Body of pancreas (tissue), 4 donors: ENCODE measurements around the gene MKRN2. TPM values are rescaled to one million over a fixed set of nuclear protein-coding genes. Genes with fewer than 3 reads are reported as not detected.

Experiments used
- ATAC-seq: fragments of 150-250 bp; one replicate; pipeline ENCODE4 v1.9.1; 2016
- DNase-seq, 4 donors: peaks; one replicate each; pipeline ENCODE4 v3.0.0-alpha.2; 2019
- H3K27ac ChIP-seq, 4 donors: fragments of 200-600 bp; sonication (generic); 1 replicate in 3 of 4; 2 replicates in 1 of 4; pipeline versions ENCODE4 v1.5.1 to v1.6.1; 2016 to 2019; ENCODE audit warnings: mild to moderate bottlenecking in 1 of 4, mixed read lengths in 1 of 4, moderate library complexity in 1 of 4
- H3K27me3 ChIP-seq, 2 donors: fragments of 200-600 bp; sonication (generic); one replicate each; pipeline ENCODE4 v1.6.0; 2016; ENCODE audit warnings: mild to moderate bottlenecking in 1 of 2
- H3K36me3 ChIP-seq, 2 donors: fragments of 200-600 bp; sonication (generic); replicated peaks in 1 of 2; 2 replicates each; pipeline ENCODE4 v1.5.1; 2016; ENCODE audit warnings: low read depth in 2 of 2; ENCODE audit not compliant: insufficient read depth in 1 of 2
- H3K4me1 ChIP-seq: fragments of 200-600 bp; sonication (generic); one replicate; pipeline ENCODE4 v1.6.0; 2016
- H3K4me3 ChIP-seq, 2 donors: fragments of 200-600 bp; sonication (generic); 1 replicate in 1 of 2; 2 replicates in 1 of 2; pipeline ENCODE4 v1.5.1; 2016 to 2019
- H3K9me3 ChIP-seq, 3 donors: fragments of 200-600 bp; sonication (generic); 1 replicate in 2 of 3; 2 replicates in 1 of 3; pipeline ENCODE4 v1.5.1; 2016
- POLR2A ChIP-seq, 3 donors: fragments of 450-650 bp; IDR thresholded peaks; one replicate each; pipeline ENCODE4 v1.6.1; 2016; ENCODE audit warnings: antibody characterized with exemption in 3 of 3, mild to moderate bottlenecking in 2 of 3
- WGBS, 2 donors: methylation state at CpG; one replicate each; pipeline ENCODE4 v1.1.5; 2017; 5-methylcytosine and 5-hydroxymethylcytosine counted together
- intact Hi-C: fragments of 100-400 bp; cut with DNase I; formaldehyde crosslinking; loops from one replicate; pipeline ENCODE4 v1.15.1; 2023
- total RNA-seq, 2 donors: library from RNA; depleted of rRNA; stranded (reverse); fragments of >200 nt; gene quantifications; one replicate each; pipeline ENCODE4 v1.1.0, GENCODE V29; 2016
- TF ChIP-seq, protein P1 (sequence below), 7 experiments: fragments of 450-650 bp in 4 of 7; fragments of 200-600 bp in 3 of 7; sonication (generic) in 3 of 7; IDR thresholded peaks; one replicate each; pipeline ENCODE4 v1.5.1; 2016 to 2019; ENCODE audit warnings: antibody characterized with exemption in 7 of 7

MKRN2 gene, protein sequence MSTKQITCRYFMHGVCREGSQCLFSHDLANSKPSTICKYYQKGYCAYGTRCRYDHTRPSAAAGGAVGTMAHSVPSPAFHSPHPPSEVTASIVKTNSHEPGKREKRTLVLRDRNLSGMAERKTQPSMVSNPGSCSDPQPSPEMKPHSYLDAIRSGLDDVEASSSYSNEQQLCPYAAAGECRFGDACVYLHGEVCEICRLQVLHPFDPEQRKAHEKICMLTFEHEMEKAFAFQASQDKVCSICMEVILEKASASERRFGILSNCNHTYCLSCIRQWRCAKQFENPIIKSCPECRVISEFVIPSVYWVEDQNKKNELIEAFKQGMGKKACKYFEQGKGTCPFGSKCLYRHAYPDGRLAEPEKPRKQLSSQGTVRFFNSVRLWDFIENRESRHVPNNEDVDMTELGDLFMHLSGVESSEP
- 10 to 100 TPM; 21.8 to 28.3 TPM for total RNA-seq

DNA sequence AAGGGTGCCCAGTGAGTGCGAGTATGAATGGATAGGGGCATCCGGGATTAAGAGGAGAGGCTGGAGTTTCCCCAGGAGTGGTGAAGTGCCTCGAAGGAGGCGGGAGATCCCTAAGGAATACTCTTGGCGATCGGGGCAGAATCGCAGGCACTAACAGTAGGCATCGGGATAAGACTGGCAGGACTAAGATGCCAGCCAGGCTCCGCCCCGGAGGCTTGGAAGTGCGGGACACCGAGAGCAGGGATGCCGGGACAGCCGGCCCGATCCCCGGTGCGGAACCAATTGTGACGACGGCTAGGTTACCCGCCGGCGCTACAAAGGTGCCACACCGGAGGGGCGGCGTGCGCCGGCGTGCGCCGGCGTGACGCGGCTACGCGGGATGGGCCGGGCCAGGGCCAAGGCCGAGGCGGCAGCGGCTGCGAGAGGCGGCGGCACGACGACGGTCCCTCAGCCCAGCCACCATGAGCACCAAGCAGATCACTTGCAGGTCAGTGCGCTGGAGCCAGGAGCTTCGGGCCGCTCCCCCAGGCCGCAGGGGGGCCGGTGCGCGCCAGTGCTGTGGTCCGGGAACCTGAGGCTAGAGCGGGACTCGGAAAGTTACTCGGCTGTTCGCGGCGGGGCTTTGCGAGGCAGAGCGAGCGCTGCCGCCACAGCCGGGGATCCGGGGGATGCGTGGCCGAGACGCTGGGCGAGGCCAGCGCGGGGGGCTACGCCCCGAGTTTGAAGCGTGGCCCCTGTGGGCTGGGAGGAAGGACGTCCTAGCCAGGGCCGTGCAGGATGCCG, at the start of gene MKRN2:
MKRN2 (plus strand) TSS at position 398 of the 783 bp plus-strand sequence; CDS start at position 462, 64 bp downstream.
- peak within 1 kb of the TSS; percentile 72 to 98 (median 97) for H3K27ac ChIP-seq
- peaks cover 50% of the 10 kb centered on the region for H3K4me1 ChIP-seq
- intact Hi-C loops: no loop called here
- no peaks in the 10 kb centered on the region for H3K36me3 ChIP-seq
- TF ChIP-seq, protein P1, sequence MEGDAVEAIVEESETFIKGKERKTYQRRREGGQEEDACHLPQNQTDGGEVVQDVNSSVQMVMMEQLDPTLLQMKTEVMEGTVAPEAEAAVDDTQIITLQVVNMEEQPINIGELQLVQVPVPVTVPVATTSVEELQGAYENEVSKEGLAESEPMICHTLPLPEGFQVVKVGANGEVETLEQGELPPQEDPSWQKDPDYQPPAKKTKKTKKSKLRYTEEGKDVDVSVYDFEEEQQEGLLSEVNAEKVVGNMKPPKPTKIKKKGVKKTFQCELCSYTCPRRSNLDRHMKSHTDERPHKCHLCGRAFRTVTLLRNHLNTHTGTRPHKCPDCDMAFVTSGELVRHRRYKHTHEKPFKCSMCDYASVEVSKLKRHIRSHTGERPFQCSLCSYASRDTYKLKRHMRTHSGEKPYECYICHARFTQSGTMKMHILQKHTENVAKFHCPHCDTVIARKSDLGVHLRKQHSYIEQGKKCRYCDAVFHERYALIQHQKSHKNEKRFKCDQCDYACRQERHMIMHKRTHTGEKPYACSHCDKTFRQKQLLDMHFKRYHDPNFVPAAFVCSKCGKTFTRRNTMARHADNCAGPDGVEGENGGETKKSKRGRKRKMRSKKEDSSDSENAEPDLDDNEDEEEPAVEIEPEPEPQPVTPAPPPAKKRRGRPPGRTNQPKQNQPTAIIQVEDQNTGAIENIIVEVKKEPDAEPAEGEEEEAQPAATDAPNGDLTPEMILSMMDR (IDR thresholded peaks at IDR 0.05): peak in 1 of 7 experiments; percentile 35
- peak; percentile 96 to 98 (median 97) for TF ChIP-seq POLR2A (IDR thresholded peaks at IDR 0.05)
- peak; percentile 89 to 93 (median 92) for DNase-seq
- WGBS, 2 donors: 0 to 2% methylated on average over 19 to 56 of the region's 77 CpGs
- H3K9me3 ChIP-seq: no peaks in the 10 kb centered on the region
- H3K27me3 ChIP-seq: peaks cover 0 to 2% of the 10 kb centered on the region in 2 donors
- H3K4me3 ChIP-seq: peak within 1 kb of the TSS; percentile 61 to 93
- peak; percentile 97 for ATAC-seq

DNA sequence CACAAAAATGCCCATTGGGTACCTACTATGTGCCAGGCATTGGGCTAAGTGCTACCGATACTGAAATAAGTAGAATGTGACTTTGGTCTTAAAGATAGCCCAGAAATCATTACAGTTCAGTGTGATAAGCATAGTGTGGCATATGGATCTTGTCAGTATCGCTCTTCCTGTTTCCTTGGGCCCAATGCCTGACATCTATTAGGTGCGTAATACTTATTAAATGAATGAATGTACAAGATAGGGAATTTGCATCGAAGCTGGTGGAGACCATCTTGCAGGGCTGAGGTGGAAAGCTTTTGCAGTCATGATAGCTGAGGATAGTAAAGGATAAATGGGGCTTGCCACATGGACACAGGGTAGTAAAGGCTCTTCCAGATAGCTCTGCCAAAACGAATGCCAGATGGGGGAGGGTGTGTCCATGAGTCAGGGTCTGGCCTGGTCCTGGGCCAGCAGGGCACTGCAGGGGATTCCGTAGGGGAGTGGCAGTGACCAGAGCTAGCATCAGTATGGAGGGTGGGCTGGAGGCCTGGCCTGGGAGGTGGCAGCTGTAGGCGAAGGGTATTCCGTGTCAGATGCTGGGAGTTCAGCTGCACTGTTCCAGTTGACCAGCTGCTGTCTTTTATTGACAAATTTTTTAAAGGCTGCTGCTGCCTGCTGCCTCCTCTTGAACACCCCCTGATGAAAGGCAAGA, 49.2 kb upstream of the MKRN2 start:
- intact Hi-C loops: no loop called here
- Histone ChIP-seq H3K4me1 (no peaks in the 10 kb centered on the region), H3K27ac (no peak overlapping the region), H3K4me3 (no peak overlapping the region), H3K9me3 (no peaks in the 10 kb centered on the region), H3K27me3 (no peaks in the 10 kb centered on the region), H3K36me3 (peaks cover 0 to 3% of the 10 kb centered on the region in 2 donors)
- TF ChIP-seq POLR2A (IDR thresholded peaks at IDR 0.05): no peak
- TF ChIP-seq, protein P1 (IDR thresholded peaks at IDR 0.05): no peak
- DNase-seq: no peak
- ATAC-seq: no peak
- 91 to 92% methylated on average over 8 of the region's 8 CpGs for WGBS, 2 donors

DNA sequence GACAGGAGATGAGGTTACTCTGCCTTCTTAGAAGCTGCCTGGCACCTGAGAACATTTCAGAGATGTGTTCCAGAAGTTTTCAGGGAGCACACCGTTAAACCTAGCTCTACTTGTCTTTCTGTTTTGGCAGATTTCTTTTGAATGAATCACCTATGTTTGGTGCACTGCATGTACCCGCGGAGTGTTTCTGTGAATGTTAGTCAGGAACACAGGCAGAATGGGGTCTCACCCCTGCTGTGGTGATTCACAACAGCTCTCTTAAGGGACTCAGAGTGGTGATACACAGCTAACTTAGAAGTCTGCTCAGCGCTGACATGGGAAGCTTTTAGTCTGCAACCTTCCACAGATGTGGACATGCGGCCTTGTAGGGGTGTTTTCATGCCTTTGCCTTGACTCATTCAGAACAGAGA, 48.6 kb upstream of the MKRN2 start:
- intact Hi-C loops: no loop called here
- Histone ChIP-seq H3K4me3 (no peak overlapping the region), H3K9me3 (no peaks in the 10 kb centered on the region), H3K4me1 (no peaks in the 10 kb centered on the region), H3K27ac (no peak overlapping the region), H3K27me3 (no peaks in the 10 kb centered on the region), H3K36me3 (peaks cover 0 to 3% of the 10 kb centered on the region in 2 donors)
- 83 to 95% methylated on average over 5 of the region's 5 CpGs for WGBS, 2 donors
- DNase-seq (peak in 1 of 4 donors; percentile 27), ATAC-seq (no peak)
- TF ChIP-seq, protein P1 (IDR thresholded peaks at IDR 0.05): no peak
- TF ChIP-seq POLR2A (IDR thresholded peaks at IDR 0.05): no peak

DNA sequence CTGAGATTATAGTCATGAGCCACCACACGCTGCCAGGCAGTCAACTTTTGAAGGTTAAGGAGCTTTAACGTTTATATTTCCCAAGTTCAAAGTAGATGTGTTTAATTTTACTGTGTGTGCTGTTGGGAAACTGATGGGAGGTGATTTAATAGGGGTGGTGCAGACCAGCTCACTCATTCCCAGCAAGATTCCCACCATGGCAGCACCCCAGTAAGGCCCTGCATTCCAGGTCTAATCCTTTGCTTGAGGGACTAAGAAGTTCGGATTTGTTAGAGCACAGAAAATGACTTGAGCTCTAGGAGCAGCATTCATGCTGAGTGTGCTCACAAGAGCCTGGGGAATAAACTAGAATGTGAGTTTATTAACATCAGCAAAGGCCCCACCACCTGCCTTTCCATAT, 47.4 kb upstream of the MKRN2 start:
- Histone ChIP-seq H3K36me3 (no peaks in the 10 kb centered on the region), H3K9me3 (no peaks in the 10 kb centered on the region), H3K4me1 (peaks cover 3% of the 10 kb centered on the region), H3K4me3 (no peak overlapping the region), H3K27me3 (no peaks in the 10 kb centered on the region), H3K27ac (no peak overlapping the region)
- TF ChIP-seq, protein P1 (IDR thresholded peaks at IDR 0.05): no peak
- no peak for TF ChIP-seq POLR2A (IDR thresholded peaks at IDR 0.05)
- WGBS, 2 donors: 62 to 71% methylated on average over 3 of the region's 3 CpGs
- ATAC-seq: no peak
- intact Hi-C loops: no loop called here
- no peak for DNase-seq
